NB4 (cell line): Measurements from ENCODE around the gene LMBR1.

Experiments
- CTCF ChIP-seq: IDR thresholded peaks from one replicate; pipeline ENCODE4 v1.5.1; 2012; ENCODE audit warnings: low read depth, low read length
- MYC ChIP-seq: IDR thresholded peaks from 2 replicates; pipeline ENCODE4 v1.6.1; 2011; ENCODE audit warnings: low read depth, low read length

- no peak for TF ChIP-seq CTCF
- no peak for TF ChIP-seq MYC
Observed at GRCh38 chr7:156754201-156754600, 138.8 kb downstream of the LMBR1 start.
